ENCODE data around the gene BLACAT1.
A peak's percentile ranks its signal among the peaks of the same experiment; 100 is the strongest.

Gene BLACAT1

DNA sequence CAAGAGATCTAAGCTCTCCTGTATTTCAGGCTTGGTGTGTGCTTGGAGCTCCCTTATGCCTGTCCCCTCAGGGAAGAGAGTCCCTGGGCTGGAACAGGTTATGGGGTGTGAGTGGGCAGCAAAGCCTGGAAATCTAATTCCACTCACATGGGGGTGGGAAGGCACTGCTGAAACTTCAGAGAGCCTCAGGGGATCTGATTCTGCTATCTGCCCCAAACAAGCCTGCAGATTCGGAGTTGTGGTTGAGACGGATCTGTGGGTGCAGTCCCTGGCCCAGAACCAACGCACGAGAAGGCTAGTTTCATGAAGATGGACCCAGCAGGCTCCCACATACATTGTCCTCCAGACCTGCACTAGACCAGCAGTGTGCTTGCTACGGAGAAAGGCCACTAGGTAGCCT is 2.9 kb downstream of the BLACAT1 start:
- no peak for DNase-seq

DNA sequence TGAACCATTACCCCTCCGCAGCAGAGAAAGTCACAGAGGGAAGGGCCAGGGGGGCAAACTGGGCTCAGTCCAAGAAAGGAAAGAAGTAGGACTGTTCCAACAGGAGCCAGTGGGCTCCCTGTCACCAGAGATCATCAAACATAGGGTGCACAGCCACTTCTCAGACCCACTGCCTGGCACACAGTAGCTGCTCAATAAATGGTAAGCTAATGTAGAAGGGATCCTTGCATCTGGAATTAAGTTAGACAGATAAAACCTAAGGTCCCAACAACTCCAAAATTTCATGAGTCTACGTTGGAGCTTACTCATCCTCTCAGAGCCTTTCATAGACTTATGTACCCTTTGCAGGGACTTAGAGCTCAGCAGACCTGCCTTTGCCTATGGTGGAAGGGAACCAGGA is 3.5 kb downstream of the BLACAT1 start:
- DNase-seq, result no peak

DNA sequence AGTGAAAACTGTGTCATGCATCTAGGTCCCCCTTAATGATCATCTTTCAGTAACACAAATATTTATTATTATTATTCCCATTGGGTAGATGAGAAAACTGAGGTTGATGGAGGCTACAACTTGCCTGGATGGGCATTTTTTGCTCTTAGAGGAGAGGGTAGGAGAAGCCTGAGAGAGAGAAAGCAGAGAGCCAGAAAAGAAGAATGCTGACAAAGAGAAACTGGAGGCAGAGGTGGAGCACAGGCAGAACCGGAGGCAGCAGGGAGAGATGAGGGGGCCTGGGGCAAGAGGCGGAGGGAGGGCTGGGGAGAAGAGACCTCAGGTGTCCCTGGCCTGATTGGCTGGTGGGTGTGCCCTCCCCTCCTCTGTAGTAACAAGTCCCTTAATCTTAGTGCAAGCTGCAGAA is 4.1 kb downstream of the BLACAT1 start:
- no peak for DNase-seq

DNA sequence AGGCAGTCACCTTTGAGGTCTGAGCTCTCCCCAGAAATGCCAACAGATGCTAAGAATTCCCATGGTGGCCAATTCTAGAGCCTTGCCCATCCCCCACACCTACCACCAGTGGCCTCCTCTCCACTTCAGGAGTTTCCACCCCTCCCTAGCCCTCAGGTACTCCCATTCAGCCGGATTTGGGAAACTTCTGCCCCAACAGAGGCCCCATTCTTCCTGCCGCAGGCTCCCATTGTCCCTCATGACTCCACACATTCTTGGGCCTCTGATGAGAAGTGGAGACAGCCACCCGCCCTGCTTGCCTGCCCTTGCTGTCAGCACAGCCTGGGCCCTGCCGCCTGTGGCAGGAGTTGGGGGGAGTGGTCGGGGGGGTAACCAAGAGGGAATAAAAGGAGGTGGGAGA is 4.6 kb downstream of the BLACAT1 start:
- DNase-seq, result no peak

DNA sequence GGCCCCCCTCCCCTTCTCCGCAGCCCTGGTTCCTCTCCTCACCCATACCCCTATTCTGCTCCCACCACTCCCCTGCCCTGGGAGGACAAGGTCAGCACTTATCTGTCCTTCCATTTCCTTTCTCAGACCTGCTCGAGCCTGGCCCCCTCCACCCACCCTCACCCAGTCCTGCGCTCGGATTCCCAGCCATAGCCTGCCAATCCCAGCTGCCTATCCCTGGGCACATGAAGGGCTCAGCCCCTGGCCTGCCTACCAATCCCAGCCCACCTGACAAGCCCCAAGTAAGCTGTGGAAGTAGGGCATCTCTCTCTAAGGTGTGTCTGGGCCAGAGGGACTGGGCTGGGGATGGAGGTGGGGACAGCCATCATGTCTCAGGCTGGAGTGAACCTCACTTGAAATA is 5.4 kb downstream of the BLACAT1 start:
- DNase-seq, result no peak

DNA sequence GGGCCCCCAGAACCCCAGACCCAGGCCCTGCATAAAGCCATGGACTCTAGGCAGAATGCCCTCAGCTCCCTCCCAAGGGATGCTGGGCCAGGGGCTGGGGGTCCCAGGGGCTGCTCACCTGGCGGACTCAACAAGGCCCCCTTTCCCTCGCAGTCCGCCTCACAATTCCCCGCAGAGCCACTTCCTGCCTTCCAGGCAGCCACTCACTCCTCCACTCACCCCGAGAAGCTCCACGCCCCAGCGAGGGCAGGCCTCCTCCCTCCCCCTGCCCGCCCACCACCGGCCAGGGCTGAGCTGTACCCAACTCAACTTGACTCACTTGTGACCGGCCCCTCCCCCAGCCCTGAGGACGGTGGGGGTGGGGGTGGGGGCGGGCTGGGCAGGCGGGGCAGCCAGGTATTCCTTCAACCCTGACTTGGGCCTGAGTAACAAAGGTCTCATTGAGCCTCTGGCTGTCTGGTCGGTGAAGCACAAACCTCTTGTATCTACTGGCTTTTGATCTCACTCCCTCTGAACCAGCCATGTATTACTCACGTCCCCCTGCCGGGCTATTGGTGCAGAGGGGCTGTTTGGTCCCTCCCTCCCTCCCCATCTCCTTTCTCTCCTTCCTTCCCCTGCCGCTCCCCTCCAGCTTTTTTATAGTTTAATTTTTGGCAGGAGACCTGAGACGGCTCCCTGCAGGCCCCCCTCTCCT is 5.9 kb downstream of the BLACAT1 start:
- DNase-seq, result no peak

DNA sequence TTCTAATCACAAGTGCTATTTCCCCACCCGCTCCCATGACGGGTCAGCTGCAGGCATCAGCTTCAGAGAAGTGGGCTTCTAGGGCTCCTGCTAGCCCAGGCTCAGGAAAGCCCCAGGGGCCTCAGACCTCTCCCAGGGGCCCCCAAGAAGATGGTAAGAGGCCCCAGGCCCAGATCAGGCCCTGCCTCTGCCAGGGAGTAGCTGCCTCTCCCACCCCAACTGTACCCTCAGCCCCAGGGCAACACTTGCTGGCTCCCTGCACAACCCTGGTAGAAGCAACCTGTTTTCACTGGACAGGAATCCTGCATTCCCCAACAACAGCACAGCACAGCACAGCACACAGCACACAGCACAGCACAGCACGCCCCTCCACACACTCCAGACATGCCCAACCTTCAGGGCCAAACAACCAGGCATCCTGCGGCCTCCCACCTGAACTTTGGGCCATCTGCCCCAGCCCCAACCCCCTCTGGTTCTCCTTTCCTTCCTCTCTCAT is 6.5 kb downstream of the BLACAT1 start:
- no peak for DNase-seq

DNA sequence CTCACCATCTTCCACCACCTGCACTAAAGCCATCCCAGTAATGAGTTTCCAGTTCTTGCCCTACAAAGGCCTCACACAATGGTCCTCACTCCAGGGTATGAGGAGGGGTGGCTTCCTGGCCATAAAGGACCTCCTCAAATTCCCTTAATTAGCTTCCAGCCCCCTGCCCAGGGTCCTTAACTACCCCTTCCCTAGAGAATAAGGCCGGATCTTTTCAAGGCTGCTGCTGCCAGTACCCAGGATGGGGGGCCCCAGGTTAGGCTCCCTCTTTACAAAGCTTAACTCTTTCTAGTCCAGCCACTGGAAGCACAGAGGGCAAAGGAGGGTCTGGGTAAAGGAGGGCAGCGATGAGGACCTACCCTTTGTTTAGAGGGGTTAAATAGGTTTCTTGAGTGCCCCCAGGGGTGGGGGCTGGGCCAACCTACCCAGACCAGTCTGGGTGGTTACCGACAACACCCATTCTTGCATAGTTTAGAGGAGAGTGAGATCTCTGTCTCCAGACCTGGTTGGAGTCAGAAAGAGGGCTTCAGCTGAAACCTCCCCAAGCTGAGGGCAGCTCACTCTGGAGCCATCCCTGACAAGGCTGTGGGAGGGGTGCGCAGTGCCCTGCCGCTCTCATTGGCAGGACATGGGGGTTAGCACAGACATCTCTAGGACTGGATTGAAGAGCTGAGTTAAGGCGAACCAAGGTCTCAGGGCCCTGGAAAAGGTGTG is 7.1 kb downstream of the BLACAT1 start:
- no peak for DNase-seq

DNA sequence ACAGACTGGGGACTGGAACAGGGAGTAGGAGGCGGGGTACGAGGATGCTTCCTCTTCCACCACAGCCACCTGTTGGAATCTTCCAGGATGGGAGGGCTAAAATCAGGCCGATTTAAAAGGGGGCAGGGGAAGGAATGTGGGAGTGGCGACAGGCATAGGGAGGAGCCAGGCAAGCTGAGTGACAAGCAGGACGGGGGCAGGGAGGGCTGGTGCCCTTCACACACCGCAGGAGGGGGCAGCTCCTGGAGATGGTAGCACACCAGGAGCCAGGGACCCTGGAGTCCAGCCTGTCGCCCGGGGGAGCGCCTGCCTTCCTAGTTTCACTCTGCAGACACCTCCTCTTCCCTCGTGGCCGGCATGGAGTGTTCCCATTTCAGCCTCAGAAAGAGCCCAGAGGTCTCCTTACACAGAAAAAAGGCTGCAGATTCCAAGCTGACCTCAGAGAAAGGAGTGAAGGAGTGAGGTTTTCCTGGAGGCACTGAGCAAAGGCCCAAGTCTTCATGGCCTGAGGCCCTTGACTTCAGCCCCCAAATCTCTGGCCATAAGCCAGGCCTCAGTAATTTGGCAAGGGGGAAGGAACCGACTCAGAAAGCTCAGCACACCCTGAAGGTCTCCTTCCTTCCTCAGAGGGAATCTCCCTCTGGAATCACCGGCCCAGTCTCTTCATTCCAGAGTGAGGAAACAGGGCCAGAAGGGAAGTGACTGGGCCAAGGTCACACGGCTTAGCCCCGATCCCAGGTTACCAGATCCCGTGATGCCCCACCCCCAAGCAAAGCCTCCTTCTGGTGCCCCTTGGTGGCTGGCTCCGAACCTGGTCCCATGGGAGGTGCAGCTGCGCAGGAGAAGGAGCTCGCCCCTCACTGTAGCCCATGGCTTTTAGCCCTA is 8.1 kb downstream of the BLACAT1 start:
- no peak for DNase-seq

DNA sequence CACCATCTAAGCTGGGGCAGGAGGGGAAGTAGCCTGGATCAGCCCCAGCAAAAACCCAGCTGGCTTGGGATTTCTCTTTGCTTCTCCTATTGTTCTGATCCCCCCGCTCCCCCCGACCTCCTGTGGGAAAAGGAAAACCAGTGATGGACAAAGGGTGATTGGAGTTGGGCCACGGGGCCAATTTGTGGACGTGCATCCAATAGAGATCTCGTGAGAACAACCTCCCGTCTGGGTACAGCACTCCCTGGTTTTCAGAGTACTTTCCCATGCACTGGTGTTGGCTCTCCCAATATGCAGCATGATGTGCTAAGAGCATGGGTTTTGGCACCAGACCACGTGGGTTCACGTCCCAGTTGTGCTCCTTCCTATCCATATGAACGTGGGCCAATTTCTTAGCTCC is 9.0 kb downstream of the BLACAT1 start:
- DNase-seq, result no peak

DNA sequence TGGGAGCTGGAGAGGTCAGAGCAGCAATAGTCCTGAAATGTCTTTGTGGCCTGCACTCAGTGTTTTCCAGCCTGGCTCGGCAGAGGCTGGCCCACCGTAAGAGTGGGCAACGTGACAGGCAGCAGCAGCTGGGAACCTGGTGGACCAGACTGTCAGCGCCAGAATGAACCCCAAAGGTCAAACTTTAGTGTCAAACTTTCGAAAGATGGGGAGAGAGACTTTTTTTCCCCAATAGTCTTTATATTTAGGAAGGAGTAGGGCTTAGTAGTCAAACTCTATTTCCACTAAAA is 10.3 kb downstream of the BLACAT1 start:
- no peak for DNase-seq

DNA sequence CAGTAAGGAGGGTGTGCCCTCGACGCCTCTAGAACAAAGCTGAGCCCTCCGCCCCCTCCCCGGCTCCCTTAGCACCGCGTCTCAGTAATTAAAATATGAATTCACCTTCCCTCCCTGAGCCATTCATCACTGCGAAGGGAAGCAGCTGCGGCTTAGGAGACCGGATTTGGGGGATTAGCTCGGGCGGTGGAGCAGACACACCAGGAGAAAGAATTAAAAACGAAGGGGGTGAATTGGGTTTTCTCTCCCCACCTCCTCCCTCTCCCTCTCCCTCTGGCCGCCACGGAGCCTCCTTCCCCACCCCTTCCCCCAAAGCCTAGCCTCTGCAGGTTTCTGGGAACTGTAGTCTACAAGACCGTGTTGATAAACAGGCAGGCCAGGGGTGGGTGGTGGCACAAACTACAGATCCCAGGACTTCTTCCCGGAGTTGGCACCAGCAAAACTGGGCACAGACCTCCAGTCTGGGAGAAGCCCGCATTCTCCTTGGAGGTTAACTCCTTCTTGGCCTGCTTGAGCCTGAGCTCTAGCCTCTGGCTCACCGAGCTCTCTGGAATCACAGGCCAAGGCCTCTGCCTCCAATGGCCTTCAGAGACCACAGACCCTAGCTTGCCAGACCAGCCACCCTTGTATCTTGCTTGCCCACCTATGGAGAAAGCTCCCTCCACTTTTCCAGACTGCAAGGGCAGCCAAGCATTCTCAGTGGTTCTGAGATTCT is 10.8 kb downstream of the BLACAT1 start:
- no peak for DNase-seq

DNA sequence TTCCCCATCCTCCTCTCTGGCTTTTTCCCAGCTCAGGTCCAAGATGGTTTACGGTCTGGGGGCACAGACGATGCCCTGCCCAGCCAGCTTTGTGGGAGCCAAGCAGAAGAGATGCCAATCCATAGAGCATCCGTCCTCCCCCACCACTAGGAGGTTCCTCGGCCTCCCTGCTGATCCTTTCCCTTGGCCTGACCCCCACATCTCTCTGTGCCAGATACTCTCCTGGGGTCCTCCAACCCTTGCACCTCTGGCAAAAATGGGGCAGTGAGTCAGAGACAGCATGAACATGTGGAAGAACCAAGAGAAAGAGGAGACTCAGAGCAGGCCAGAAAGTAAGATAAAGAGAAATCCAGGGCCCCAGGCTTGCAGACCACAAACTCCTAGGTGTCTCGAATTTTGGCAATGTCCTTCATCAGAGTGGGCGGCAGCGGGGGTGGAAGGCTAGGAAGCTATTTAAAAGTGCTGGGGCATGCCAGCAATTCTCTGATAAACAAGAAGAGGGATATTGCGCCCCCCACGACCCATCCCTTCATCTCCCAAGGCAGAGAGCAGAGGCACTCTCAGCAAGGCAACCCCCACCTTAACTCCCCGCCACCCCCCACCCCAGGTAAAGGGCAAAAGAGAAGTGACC is 11.4 kb downstream of the BLACAT1 start:
- no peak for DNase-seq

DNA sequence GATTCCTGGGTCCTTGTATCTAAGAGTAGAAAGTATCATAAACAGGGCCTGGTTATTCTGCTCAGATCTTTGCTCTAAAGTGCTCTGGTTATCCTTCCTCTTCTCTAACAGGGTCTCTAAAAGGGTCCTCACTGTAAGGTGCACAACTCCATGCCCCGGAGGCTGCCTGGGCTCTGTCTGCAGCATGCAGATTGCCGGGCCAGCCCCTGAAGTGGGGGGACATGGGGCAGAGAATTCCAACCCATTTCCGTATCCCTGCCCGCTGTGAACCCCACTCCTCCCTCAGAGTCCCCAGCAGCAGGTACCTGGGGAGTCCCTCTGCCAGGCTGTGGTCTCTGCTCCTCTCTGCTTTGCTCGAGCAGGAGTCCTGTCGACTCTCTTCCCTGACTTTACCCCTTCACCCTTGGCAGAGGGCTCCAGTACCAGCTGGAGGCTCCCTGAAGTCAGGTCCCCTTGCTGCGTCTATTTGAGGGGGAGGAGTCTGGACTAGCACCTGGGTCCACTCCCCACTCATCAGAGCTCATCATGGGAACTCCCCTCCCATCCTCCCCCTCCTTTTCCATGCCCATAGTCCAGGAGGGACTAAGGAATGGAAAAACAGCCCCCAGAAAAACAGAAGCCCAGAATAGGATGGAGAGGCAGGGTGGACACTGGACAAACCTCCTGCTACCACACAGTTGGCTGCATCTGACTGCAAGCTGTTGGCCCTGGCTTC is 12.1 kb downstream of the BLACAT1 start:
- DNase-seq, result no peak

DNA sequence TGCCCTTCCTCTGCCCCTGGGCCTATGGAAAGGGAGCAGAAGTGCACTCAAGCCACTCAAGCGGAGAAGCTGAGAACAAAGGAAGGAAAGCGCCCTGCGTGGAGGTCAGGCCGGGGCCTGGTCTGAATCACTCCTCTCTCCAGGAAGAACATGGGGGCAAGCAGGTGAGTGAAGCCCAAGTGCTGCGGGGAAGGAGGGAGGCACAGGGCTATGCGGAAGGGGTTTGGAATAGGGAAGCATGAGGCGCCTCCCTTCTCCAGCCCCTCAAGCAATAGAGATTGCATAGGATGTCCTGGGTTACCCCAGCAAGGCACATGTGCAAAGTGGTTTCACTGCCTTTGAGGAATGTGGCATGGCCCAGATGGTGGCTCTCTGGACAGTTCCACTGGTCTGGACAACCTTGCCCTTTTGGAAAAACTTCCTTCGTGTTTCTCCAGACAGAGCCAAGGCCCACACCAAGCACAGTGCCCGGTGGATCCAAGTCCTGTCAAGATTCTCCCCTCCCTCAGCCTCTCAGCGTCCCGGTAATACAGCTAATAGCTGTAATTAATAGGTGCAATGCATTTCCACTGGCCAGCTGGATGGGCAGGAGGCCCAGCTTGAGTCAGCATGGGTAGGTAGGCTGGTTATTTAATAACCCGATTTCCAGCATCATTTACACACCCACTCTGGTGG is 13.7 kb downstream of the BLACAT1 start:
- DNase-seq, result no peak

DNA sequence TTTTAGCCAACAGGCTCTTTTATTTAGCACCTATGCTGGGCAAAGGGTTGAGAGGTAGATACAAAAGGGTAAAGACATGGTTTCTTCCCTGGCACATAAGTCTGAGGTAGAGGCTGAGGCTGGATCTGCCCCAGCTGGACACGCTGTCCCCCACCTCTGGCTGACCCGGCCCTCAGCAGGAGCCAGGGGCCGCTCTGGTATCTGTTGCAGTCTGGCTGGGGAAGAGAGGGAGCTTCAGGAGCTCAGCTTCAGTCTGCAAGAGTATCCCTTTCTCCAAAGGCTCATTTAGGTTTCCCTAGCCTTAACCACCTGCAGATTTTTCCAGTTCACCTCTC is 14.2 kb downstream of the BLACAT1 start:
- DNase-seq, result no peak

DNA sequence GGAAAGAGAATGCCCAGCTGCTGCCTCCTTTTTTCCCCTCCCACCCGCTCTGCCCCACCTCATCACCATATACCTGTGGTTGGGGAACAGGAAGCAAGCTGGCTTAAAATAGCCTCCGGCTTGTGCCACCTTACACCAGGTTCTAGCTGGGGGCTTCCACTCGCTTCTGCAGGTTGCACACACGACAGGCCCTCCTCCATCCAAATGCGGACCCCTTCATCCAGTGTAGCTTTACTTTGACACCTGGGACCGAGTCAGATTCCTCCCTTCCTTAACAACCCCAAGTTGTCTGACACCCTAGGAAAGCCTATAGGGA is 14.6 kb downstream of the BLACAT1 start:
- DNase-seq, result no peak

DNA sequence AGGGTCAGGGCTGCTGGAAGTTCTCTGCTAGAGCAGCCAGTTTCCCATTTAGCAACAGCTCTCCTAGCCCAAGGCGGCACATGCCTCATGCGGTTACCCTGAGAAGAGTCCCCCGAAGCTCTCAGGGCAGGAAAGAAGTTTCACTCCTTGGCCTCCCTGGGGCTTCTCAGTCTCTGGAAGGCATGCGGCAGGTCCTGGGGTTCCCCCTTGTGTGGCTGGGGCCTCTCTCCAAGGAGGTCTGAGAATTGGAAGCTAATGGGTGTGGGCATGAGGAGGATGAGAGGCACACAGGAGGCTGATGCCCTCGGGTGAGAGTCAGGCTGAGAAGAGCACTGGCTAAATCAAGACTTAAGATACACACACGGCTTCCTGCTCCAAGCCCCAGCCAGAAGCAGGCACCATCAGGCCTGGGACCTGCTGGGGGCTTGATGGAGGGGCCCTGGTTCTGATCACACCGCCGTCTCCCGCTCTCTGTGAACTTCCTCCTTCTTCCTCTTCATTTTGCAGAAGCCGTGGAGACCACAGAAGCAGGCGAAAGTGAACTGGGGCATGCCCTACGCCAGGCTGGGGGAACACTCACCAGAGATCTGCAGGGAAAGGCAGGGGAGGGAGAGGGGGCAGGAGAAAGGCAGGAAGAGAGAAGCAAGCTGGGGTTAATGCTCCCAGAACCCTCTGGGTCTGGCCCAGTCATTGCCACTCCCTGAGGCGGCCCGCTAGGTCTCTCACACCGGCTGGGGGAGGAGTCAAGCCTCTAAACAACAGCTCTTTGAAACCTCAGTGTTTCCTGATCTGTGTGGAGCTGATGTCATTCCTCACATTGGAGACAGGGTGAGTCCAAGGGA is 15.1 kb downstream of the BLACAT1 start:
- peak; percentile 62 for DNase-seq

DNA sequence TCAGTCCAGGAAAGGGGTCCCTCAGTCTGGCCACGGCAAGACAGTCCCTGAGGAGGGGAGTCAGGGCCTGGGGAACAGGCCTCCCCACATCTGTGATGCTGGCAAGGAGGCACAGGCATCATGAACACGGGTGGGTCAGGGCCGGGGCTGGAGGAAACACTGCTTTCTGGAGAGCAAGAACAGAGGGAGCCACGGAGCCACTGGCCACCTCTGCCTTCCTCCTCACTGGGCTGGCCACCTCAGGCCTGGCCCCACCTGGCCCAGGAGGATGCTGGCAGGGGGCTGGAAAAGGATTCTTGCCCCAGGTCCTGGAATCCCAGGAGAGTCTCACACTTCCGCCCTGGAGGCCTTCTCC is 15.7 kb downstream of the BLACAT1 start:
- no peak for DNase-seq

DNA sequence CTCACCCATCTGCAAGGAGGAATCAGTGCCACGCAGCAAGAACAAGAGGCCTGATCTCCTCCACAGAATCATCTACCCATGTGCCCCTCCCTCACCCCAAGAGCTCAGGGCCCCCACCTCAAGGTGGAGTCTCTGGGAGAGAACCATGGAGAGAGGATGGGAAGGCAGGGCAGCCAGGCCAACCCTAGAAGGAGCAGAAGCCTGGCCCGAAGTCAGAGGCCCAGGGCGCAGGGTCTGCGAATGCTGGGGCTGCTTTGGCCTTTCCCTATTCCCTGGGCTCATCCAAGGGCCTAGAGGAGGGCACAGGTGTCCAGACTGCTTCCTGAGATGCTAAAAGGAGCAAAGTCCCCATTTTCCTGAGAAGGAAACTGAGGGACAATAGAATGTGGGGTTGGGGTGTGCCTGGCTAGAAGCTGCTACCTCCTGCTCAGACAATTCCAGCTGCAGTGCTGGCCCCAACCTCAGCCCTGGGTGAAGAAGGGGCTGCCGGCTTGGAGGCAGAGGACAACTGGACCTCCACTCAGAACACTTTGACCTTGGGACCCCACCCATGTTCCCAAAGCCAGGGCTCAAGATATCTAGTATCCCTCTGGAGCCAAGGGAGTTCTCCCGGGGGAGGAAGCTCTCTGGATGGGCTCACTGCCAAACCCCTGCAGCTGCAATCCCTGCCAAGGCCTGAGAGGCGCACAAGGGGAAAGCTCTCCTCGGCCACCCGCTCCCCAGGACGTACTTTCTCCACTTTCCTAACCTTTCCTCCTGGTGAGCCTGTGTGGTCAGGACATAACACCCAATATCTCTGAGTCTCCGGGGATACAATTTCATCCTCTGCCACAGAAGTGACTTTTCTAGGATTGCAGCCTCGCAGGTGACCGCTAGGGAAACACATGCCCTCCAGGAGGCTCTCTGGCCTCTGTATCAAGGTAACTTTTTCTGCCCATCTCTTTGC is 17.4 kb downstream of the BLACAT1 start:
- peak; percentile 63 for DNase-seq

All from suppressor macrophage treated with lipopolysaccharide for 4 hours (primary cell).